Activated CD4-positive, alpha-beta memory T cell treated with anti-CD3 and anti-CD28 coated beads for 36 hours (primary cell): ENCODE data around the gene GRM6. TPM values are rescaled to one million over a fixed set of nuclear protein-coding genes. Genes with fewer than 3 reads are reported as not detected.

Experiments used
- CTCF ChIA-PET: fragments of 350-600 bp; sonication (Branson Sonifier 250); formaldehyde crosslinking; loops from one replicate; lab custom pipeline; 2021; ENCODE audit warnings: antibody characterized with exemption, inconsistent platforms; lab: Charles Lee
- POLR2A ChIA-PET: fragments of 350-600 bp; sonication (Branson Sonifier 250); formaldehyde crosslinking; loops from one replicate; lab custom pipeline; 2021; ENCODE audit warnings: antibody characterized with exemption; lab: Charles Lee
- DNase-seq: peaks from one replicate; pipeline ENCODE4 v3.0.0-alpha.2; 2020
- H3K27ac Mint-ChIP-seq: one replicate; pipeline ENCODE4 v1.8.0; 2021; ENCODE audit warnings: mixed read lengths
- H3K27me3 Mint-ChIP-seq: one replicate; pipeline ENCODE4 v1.8.0; 2021; ENCODE audit warnings: mixed read lengths
- H3K36me3 Mint-ChIP-seq: one replicate; pipeline ENCODE4 v1.8.0; 2021; ENCODE audit warnings: mixed read lengths
- H3K4me1 Mint-ChIP-seq: one replicate; pipeline ENCODE4 v1.8.0; 2021; ENCODE audit warnings: low read depth, mixed read lengths
- H3K4me3 Mint-ChIP-seq: one replicate; pipeline ENCODE4 v1.8.0; 2021; ENCODE audit warnings: mild to moderate bottlenecking, mixed read lengths
- H3K9me3 Mint-ChIP-seq: one replicate; pipeline ENCODE4 v1.8.0; 2021; ENCODE audit warnings: mixed read lengths
- intact Hi-C: fragments of 100-400 bp; cut with micrococcal nuclease; formaldehyde crosslinking; loops from one replicate; pipeline ENCODE4 v1.15.1; 2023
- total RNA-seq, 2 experiments: library from RNA; stranded (reverse); gene quantifications; one replicate each; pipeline ENCODE4 v1.2.3, GENCODE V29; 2021

Gene GRM6
- total RNA-seq, 2 experiments from 2014 or later = not detected

- peaks cover 34% of the 10 kb centered on the region for H3K27me3 Mint-ChIP-seq
- no peak for DNase-seq
- peaks cover 15% of the 10 kb centered on the region for H3K9me3 Mint-ChIP-seq
- peaks cover 1% of the 10 kb centered on the region for H3K36me3 Mint-ChIP-seq
- POLR2A ChIA-PET = no interaction called here
- no peak overlapping the region for H3K27ac Mint-ChIP-seq
- H3K4me1 Mint-ChIP-seq = peaks cover 3% of the 10 kb centered on the region
- CTCF ChIA-PET = no interaction called here
- intact Hi-C loops = no loop called here
- H3K4me3 Mint-ChIP-seq = no peak overlapping the region
These were observed 2.7 kb downstream of the GRM6 start for GRCh38 chr5:178992291-178992895.

- H3K9me3 Mint-ChIP-seq = peaks cover 16% of the 10 kb centered on the region
- no peak for DNase-seq
- peaks cover 3% of the 10 kb centered on the region for H3K4me1 Mint-ChIP-seq
- peaks cover 1% of the 10 kb centered on the region for H3K36me3 Mint-ChIP-seq
- POLR2A ChIA-PET = no interaction called here
- CTCF ChIA-PET = no interaction called here
- no peak overlapping the region for H3K4me3 Mint-ChIP-seq
- intact Hi-C loops = no loop called here
- H3K27me3 Mint-ChIP-seq = peaks cover 30% of the 10 kb centered on the region
- no peak overlapping the region for H3K27ac Mint-ChIP-seq
These were observed 3.7 kb downstream of the GRM6 start for GRCh38 chr5:178991190-178992145.

- Mint-ChIP-seq H3K9me3 (peaks cover 16% of the 10 kb centered on the region), H3K4me1 (peaks cover 3% of the 10 kb centered on the region), H3K27ac (no peak overlapping the region), H3K27me3 (peaks cover 25% of the 10 kb centered on the region), H3K36me3 (peaks cover 1% of the 10 kb centered on the region), H3K4me3 (no peak overlapping the region)
- no peak for DNase-seq
- ChIA-PET POLR2A (no interaction called here), CTCF (no interaction called here)
- intact Hi-C loops = no loop called here
These were observed 4.6 kb downstream of the GRM6 start for GRCh38 chr5:178990491-178990890.

GRCh38 chr5:178989311-178989710 is 5.8 kb downstream of the GRM6 start:
- Mint-ChIP-seq H3K9me3 (peaks cover 16% of the 10 kb centered on the region), H3K36me3 (peaks cover 1% of the 10 kb centered on the region), H3K27me3 (peaks cover 23% of the 10 kb centered on the region), H3K27ac (no peak overlapping the region), H3K4me1 (no peaks in the 10 kb centered on the region), H3K4me3 (no peak overlapping the region)
- no peak for DNase-seq
- CTCF ChIA-PET = no interaction called here
- POLR2A ChIA-PET = no interaction called here
- intact Hi-C loops = no loop called here

GRCh38 chr5:178988436-178989220 is 6.5 kb downstream of the GRM6 start:
- DNase-seq = no peak
- POLR2A ChIA-PET = no interaction called here
- peaks cover 16% of the 10 kb centered on the region for H3K9me3 Mint-ChIP-seq
- H3K4me3 Mint-ChIP-seq = no peak overlapping the region
- no peaks in the 10 kb centered on the region for H3K4me1 Mint-ChIP-seq
- intact Hi-C loops = no loop called here
- no peak overlapping the region for H3K27ac Mint-ChIP-seq
- H3K36me3 Mint-ChIP-seq = peaks cover 1% of the 10 kb centered on the region
- CTCF ChIA-PET = no interaction called here
- peaks cover 17% of the 10 kb centered on the region for H3K27me3 Mint-ChIP-seq

GRCh38 chr5:178986326-178986960 is 8.7 kb downstream of the GRM6 start:
- peaks cover 1% of the 10 kb centered on the region for H3K36me3 Mint-ChIP-seq
- POLR2A ChIA-PET = no interaction called here
- no peaks in the 10 kb centered on the region for H3K4me1 Mint-ChIP-seq
- CTCF ChIA-PET = no interaction called here
- peaks cover 25% of the 10 kb centered on the region for H3K9me3 Mint-ChIP-seq
- intact Hi-C loops = no loop called here
- no peak for DNase-seq
- H3K27ac Mint-ChIP-seq = no peak overlapping the region
- H3K27me3 Mint-ChIP-seq = no peaks in the 10 kb centered on the region
- H3K4me3 Mint-ChIP-seq = no peak overlapping the region

- CTCF ChIA-PET = no interaction called here
- Mint-ChIP-seq H3K27me3 (no peaks in the 10 kb centered on the region), H3K36me3 (peaks cover 1% of the 10 kb centered on the region), H3K27ac (no peak overlapping the region), H3K9me3 (peaks cover 29% of the 10 kb centered on the region), H3K4me3 (no peak overlapping the region), H3K4me1 (no peaks in the 10 kb centered on the region)
- DNase-seq = no peak
- intact Hi-C loops = no loop called here
- POLR2A ChIA-PET = no interaction called here
These were observed 10.7 kb downstream of the GRM6 start for GRCh38 chr5:178984145-178985072.

GRCh38 chr5:178983728-178984127 is 11.4 kb downstream of the GRM6 start:
- Mint-ChIP-seq H3K9me3 (peaks cover 31% of the 10 kb centered on the region), H3K4me3 (no peak overlapping the region), H3K27me3 (no peaks in the 10 kb centered on the region), H3K36me3 (peaks cover 1% of the 10 kb centered on the region), H3K27ac (no peak overlapping the region), H3K4me1 (no peaks in the 10 kb centered on the region)
- CTCF ChIA-PET = no interaction called here
- no peak for DNase-seq
- POLR2A ChIA-PET = no interaction called here
- intact Hi-C loops = no loop called here

- intact Hi-C loops = no loop called here
- Mint-ChIP-seq H3K27ac (no peak overlapping the region), H3K27me3 (no peaks in the 10 kb centered on the region), H3K4me1 (no peaks in the 10 kb centered on the region), H3K36me3 (no peaks in the 10 kb centered on the region), H3K9me3 (peaks cover 35% of the 10 kb centered on the region), H3K4me3 (no peak overlapping the region)
- POLR2A ChIA-PET = no interaction called here
- no peak for DNase-seq
- CTCF ChIA-PET = no interaction called here
These were observed 12.2 kb downstream of the GRM6 start for GRCh38 chr5:178982941-178983340.

GRCh38 chr5:178981381-178981780 is 13.7 kb downstream of the GRM6 start:
- H3K4me1 Mint-ChIP-seq = no peaks in the 10 kb centered on the region
- H3K36me3 Mint-ChIP-seq = no peaks in the 10 kb centered on the region
- ChIA-PET CTCF (no interaction called here), POLR2A (no interaction called here)
- no peak overlapping the region for H3K27ac Mint-ChIP-seq
- H3K27me3 Mint-ChIP-seq = no peaks in the 10 kb centered on the region
- intact Hi-C loops = no loop called here
- no peak overlapping the region for H3K4me3 Mint-ChIP-seq
- peaks cover 43% of the 10 kb centered on the region for H3K9me3 Mint-ChIP-seq
- DNase-seq = no peak

- no peak overlapping the region for H3K4me3 Mint-ChIP-seq
- H3K9me3 Mint-ChIP-seq = peaks cover 81% of the 10 kb centered on the region
- H3K27me3 Mint-ChIP-seq = no peaks in the 10 kb centered on the region
- ChIA-PET CTCF (no interaction called here), POLR2A (no interaction called here)
- H3K27ac Mint-ChIP-seq = no peak overlapping the region
- DNase-seq = no peak
- peaks cover 43% of the 10 kb centered on the region for H3K36me3 Mint-ChIP-seq
- H3K4me1 Mint-ChIP-seq = no peaks in the 10 kb centered on the region
- intact Hi-C loops = no loop called here
These were observed 29.6 kb downstream of the GRM6 start for GRCh38 chr5:178965465-178966055.
